Stimulated activated CD4-positive, alpha-beta T cell treated with anti-CD3 and anti-CD28 coated beads, Interleukin-4, amount 100 ng/mL, for 4 hours (primary cell): ENCODE measurements around the gene CBX1.
A peak's percentile ranks its signal among the peaks of the same experiment; 100 is the strongest.
"Not testable (repeated sequence)": the region's sequence is repeated elsewhere in the genome, so short reads cannot be mapped to it uniquely, and the experiment has no call there.

ENCODE experiments used
- DNase-seq, 2 experiments: peaks; one replicate each; pipeline ENCODE4 v3.0.0-alpha.2; 2020

Gene CBX1

DNA sequence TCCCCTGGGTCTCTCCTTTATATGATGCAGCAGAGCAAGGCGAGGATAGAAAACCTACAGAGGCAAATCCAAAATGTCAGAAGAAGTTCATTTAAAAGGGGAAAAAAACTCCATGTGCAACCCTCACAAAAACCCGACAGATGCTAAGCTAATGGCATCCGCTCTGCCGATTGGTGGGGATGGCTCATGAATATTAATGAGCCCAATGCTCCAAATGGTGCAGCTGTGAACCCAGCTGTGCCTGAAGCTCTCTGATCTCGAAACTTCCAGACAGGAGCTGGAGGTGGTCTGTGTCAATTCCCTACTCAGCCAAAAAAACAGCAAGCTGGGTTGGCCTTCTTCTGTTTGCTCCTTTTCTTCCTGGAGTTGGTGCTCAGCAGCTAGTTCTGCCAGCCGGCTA is 21.8 kb upstream of the CBX1 start:
- no peak for DNase-seq

GRCh38 chr17:48122665-48123045 is 21.4 kb upstream of the CBX1 start:
- DNase-seq, result no peak

DNA sequence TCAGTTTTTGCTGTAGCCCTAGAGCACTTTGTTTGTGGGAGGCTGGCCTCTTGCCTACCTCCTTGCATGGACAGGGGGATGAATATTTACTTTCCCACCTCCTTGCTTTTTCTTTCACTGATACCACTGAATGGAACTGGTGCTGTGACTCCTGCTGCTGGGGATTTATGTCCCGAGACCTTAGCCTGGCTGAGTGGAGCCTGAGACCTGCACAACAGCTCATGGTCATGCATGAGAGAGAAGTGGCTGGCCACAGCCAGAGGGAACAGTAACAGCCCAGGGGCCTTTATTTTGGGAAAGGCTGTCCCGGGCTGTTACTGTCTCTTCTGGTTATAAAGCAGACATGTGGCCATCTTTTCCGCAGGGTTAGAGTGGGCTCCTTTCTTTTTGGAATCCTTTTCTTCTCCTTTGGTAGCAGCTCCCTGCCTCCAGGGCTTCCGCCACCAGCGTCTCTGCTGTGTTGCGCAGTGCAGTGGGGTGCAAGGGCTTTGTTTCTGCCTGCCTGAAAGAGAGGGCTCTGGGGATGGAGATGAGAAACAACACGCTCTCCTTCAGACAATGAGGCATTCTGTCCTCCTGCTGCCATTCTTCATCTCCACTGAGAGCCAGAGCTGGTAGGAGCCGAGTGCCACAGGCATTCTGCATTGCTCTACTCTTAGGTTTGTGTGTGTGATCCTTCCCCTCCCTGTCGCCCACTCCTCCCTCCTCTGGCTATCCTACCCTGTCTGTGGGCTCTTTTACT is 20.8 kb upstream of the CBX1 start:
- no peak for DNase-seq

DNA sequence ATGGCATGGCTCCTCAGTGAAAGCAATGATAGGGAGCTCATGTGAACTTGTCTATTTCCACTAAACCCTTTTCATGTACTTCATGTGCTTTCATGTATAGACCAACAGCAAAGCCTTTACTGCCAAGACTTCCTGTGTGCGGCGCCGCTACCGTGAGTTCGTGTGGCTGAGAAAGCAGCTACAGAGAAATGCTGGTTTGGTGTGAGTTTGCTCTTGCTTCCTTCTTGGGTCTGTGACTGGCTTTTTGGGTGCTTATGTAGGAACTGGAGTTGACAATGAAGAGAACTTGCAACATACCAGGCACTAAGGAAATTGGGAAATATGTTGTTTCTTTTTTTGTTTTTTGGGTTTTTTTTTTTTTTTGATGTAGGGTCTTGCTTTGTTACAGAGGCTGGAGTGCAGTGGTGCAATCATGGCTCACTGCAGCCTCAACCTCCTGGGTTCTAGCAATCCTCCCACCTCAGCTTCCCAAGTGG is 12.0 kb upstream of the CBX1 start:
- DNase-seq, result peak in 1 of 2 experiments; percentile 40

GRCh38 chr17:48111937-48112241 is 10.6 kb upstream of the CBX1 start:
- DNase-seq, result no peak

DNA sequence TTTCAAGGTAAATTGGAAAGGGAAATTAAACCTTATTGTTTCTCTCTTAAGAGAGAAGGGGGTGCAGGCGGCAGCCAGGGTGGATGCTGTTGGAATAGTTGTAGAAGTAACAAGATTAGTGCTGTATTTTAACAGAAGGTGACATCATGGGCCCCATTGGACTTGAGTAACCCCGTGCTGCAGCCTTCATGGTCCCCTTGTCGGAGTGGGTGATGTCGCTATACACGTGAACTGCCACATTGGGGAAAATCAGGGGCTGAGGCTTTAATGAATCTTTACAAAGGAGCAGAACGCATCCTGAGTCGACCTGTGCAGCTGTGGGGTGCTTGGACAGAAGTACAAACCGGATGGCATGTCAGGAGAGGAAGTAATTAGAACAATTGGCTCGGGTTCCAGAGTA is 9.5 kb upstream of the CBX1 start:
- DNase-seq, result no peak

DNA sequence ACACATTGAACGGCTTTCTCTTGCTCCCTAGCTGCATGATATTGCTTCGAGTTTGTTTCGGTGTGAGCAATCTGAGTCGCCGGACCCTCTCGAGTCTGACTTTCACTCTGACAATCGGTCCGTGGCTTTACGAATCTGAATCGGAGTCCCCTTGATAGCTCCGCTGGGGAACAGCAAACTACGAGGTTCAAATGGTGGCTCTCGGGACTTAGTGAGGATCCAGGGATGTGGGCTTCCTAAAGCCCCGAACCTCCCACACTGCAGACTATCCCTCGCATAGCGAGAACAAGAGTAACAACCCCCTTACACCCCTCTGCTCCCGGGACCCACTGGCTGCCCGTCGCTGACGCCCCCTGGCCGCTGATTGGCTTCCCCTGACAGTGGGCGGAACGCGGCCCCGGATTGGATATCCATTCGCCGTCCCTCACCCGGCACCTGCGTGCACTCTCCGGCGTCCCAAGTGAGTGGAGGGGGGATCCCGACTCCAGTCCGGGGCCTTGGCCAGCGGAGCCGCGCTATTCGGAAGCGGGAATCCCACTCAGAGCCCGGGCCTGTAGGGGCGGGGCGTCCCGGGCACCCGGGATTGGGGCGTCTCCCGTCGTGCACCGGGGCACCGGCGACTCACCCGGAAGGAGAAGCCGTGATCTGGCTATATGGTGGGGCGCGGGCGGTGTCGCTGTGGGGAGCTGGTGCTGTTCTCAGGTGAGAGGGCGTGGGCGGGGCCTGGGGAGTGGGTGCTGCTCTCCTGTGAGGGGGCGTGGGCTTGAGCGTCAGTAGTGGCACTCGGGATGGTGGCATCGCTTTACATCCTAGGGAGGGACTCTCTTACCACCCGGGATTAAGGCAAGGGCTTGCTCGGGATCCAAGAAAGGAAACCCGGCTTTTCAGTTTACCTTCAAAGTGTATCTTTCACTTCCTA is 6.1 kb upstream of the CBX1 start, which contains the start of gene SNX11:
Gene SNX11 (plus strand): TSS at position 630 of the 919 bp plus-strand sequence. CDS start 4,278 bp downstream, outside the sequence.
- DNase-seq, result peak; percentile 93 to 97

DNA sequence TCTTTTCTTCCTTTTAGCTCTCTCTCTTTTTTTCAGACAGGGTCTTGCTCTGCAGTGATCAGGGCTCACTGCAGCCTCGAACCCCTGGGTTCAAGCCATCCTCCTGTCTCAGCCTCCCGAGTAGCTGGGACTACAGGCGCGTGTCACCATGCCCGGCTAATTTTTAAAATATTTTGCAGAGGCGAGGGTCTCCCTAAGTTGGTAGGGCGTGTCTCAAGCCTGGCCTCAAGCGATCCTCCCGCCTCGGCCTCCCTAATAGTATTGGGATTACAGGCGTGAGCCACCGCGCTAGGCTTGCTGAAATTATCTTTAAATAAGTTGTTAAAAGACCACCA is 5.5 kb upstream of the CBX1 start:
- DNase-seq, result no peak

DNA sequence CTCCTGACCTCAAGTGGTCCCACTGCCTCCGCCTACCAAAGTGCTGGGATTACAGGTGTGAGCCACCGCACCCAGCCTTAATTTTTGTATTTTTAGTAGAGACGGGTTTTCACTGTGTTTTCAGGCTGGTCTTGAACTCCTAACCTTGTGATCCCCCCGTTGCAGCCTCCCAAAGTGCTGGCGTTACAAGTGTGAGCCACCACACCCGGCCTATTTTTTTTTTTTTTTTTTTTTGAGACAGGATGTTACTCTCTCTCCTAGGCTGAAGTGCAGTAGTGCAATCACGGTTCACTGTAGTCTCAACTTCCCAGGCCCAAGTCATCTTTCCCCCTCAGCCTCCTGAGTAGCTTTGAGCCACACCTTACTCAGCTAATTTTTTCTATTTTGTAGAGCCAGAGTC is 3.2 kb upstream of the CBX1 start:
- DNase-seq, result no peak

GRCh38 chr17:48102798-48103715 is 1.8 kb upstream of the CBX1 start:
- no peak for DNase-seq

DNA sequence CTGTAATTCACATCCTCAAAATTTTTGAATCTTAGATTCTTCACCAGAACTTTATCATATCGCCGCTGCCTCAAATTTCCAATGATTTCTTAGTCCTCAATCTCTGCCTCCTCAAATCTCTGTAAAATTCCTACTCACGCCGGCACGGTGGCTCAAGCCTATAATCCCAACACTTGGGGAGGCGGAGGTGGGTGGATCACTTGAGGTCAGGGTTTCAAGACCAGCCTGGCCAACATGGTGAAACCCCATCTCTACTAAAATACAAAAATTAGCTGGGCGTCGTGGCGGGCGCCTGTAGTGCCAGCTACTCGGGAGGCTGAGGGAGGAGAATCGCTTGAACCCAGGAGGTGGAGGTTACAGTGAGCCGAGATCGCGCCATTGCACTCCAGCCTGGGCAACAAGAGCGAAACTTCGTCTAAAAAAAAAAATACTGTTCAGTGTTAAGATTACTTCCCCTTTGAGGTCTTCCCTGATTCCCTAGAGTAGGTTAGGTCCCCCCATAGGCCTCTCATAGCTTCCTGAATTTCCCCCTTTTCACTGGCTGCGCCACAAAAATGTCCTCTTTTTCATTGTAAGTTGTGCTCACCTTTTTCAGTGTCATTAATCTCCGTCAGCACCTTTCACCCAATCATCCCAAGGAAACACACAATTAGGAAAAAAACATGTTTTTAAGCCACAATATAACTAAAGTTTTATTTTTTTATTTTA is 919 bp upstream of the CBX1 start:
- no peak for DNase-seq

DNA sequence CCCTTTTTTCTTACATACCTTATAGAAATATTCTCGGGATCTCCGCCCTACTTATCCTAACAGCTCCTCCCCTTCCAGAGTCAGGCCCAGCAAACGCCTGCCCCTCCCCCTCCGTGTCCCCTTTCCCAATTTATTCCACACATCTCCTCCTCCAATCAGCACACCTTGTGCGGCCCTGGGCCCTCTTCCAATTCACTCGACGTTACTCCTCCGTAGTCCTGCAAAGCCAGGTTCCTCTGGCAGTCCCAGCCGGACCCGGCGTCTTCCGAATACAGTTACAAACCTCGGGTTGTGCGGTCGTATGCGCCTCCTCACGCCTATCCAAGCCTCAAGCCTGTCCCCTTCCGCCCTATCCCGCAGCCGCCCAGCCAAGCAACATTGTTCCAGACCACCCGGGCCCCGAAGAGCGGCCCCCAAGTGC is 677 bp downstream of the CBX1 start:
- no peak for DNase-seq

GRCh38 chr17:48100160-48100559 is 1.1 kb downstream of the CBX1 start:
- DNase-seq, result no peak

- no peak for DNase-seq
Observed at GRCh38 chr17:48095611-48096010, 5.7 kb downstream of the CBX1 start.

GRCh38 chr17:48093341-48094045 is 7.8 kb downstream of the CBX1 start:
- no peak for DNase-seq

- DNase-seq, result no peak
Observed at GRCh38 chr17:48084932-48085331, 16.3 kb downstream of the CBX1 start.

DNA sequence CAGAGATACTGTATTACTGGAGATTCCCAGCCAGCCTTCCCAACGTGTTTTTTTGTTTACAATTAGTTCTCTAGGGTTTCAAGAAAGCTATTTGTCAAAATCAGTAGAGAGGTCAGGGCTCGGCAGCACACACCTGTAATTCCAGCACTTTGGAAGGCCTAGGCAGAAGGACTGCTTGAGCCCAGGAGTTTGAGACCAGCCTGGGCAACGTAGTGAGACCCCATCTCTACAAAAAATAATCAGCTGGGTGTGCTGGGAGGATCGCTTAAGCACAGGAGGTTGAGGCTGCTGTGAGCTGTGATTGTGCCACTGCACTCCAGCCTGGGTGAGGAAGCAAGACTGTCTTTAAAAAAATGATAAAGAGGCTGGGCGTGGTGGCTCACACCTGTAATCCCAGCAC is 19.4 kb downstream of the CBX1 start:
- DNase-seq, result no peak

- DNase-seq, result not testable (repeated sequence)
Observed at GRCh38 chr17:48077152-48077551, 24.1 kb downstream of the CBX1 start.

- DNase-seq, result peak; percentile 64 to 67
Observed at GRCh38 chr17:48074322-48075081, 26.8 kb downstream of the CBX1 start.

DNA sequence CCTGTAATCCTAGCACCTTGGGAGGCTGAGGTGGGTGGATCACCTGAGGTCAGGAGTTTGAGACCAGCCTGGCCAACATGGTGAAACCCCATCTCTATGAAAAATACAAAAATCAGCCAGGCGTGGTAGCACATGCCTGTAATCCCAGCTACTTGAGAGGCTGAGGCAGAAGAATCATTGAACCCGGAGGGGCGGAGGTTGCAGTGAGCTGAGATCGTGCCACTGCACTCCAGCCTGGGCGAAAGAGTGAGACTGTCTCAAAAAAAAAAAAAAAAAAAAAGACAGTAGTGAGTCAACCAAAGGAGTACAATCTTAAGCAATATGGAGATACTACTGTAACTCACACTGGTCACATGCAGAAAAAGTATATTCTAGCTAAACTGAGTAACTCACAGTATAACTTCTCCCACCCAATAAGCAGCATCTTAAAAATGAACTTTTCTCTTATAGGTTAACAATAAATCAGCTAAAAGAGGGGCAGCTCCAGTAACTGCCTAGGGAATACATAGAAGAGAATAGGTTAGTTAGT is 27.6 kb downstream of the CBX1 start:
- DNase-seq, result not testable (repeated sequence)

DNA sequence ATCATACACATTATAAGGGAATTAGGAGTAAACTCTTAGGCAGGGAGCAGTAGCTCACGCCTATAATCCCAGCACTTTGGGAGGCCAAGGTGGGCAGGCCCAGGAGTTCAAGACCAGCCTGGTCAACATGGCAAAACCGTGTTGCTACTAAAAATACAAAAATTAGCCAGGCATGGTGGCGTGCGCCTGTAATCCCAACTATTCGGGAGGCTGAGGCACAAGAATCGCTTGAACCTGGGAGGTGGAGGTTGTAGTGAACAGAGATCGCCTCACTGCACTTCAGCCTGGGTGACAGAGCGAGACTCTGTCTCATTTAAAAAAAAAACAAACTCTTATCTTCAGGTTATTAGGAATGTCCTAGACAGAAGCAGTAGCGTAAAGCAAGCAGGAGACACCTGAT is 28.5 kb downstream of the CBX1 start:
- not testable (repeated sequence) for DNase-seq
